ENCODE measurements around the gene DNER.

- TF ChIP-seq CTCF (IDR thresholded peaks at IDR 0.05), result no peak
- no peak for TF ChIP-seq POLR2A (IDR thresholded peaks at IDR 0.05)
These were observed 189.6 kb downstream of the DNER start for GRCh38 chr2:229524799-229525198.
